Thyroid gland (tissue), 4 donors: ENCODE results near the gene NME8.

Experiments
- CTCF ChIP-seq, 6 experiments: fragments of 200-600 bp in 3 of 6; fragments of 450-650 bp in 3 of 6; sonication (generic) in 3 of 6; IDR thresholded peaks; one replicate each; pipeline ENCODE4 v1.5.1; 2016 to 2019; ENCODE audit warnings: antibody characterized with exemption in 6 of 6, mild to moderate bottlenecking in 2 of 6, inconsistent platforms in 1 of 6, moderate library complexity in 1 of 6
- POLR2A ChIP-seq, 2 donors: fragments of 450-650 bp; IDR thresholded peaks; one replicate each; pipeline ENCODE4 v1.6.1; 2017; ENCODE audit warnings: antibody characterized with exemption in 2 of 2, mild to moderate bottlenecking in 2 of 2, moderate library complexity in 1 of 2

GRCh38 chr7:37915438-37915837 lies 67.0 kb downstream of the NME8 start:
- TF ChIP-seq CTCF (IDR thresholded peaks at IDR 0.05) (no peak), POLR2A (IDR thresholded peaks at IDR 0.05) (no peak)
